HEK293 (cell line): ENCODE results near the gene ADAMTS19.

Experiments used
- CTCF ChIA-PET: fragments of 350-600 bp; formaldehyde crosslinking; extraction: SDS; loops from one replicate; lab custom pipeline; 2021; ENCODE audit warnings: antibody characterized with exemption; lab: Yijun Ruan, JAX
- POLR2A ChIA-PET: fragments of 300-600 bp; formaldehyde crosslinking; extraction: SDS; loops from one replicate; lab custom pipeline; 2020; ENCODE audit warnings: antibody characterized with exemption, inconsistent platforms; lab: Yijun Ruan, JAX
- H3K27ac ChIP-seq: fragments of 200-500 bp; sonication (Bioruptor generic); 2 replicates; pipeline ENCODE4 v1.5.1; 2014; ENCODE audit warnings: low read depth, low read length, control low read depth, inconsistent platforms; ENCODE audit errors: extremely low read depth
- H3K36me3 ChIP-seq, 2 experiments: fragments of 200-500 bp in 1 of 2; sonication (Bioruptor generic) in 1 of 2; 1 replicate in 1 of 2; 2 replicates in 1 of 2; pipeline ENCODE4 v1.5.1; 2014 to 2017; ENCODE audit warnings: inconsistent platforms in 2 of 2, low read length in 2 of 2; ENCODE audit not compliant: control insufficient read depth in 2 of 2, insufficient read depth in 1 of 2
- H3K4me1 ChIP-seq: fragments of 200-500 bp; sonication (Bioruptor generic); 2 replicates; pipeline ENCODE4 v1.5.1; 2014; ENCODE audit warnings: mild to moderate bottlenecking, low read length, inconsistent platforms; ENCODE audit not compliant: control insufficient read depth, insufficient read depth
- H3K4me3 ChIP-seq: 2 replicates; pipeline ENCODE4 v1.5.1; 2011; ENCODE audit warnings: low read depth, mild to moderate bottlenecking, control low read depth, low read length, moderate library complexity
- H3K9me3 ChIP-seq: fragments of 200-500 bp; sonication (Bioruptor generic); 2 replicates; pipeline ENCODE4 v1.5.1; 2014; ENCODE audit warnings: low read depth, low read length, inconsistent platforms; ENCODE audit not compliant: control insufficient read depth, insufficient read depth
- GLI4 ChIP-seq: fragments of 450-650 bp; formaldehyde crosslinking; IDR thresholded peaks from 2 replicates; pipeline ENCODE4 v1.5.1; 2016; ENCODE audit warnings: missing biosample characterization, missing genetic modification characterization
- KLF1 ChIP-seq: fragments of 450-650 bp; formaldehyde crosslinking; IDR thresholded peaks from 2 replicates; pipeline ENCODE4 v1.5.1; 2016; ENCODE audit warnings: missing biosample characterization, missing genetic modification characterization
- SP2 ChIP-seq: fragments of 450-650 bp; formaldehyde crosslinking; IDR thresholded peaks from 2 replicates; pipeline ENCODE4 v1.5.1; 2016; ENCODE audit warnings: missing biosample characterization, missing genetic modification characterization
- TCF7L2 ChIP-seq: IDR thresholded peaks from 2 replicates; pipeline ENCODE4 v1.6.1; 2011; ENCODE audit warnings: low read depth, mild to moderate bottlenecking, inconsistent platforms, low read length, moderate library complexity, borderline replicate concordance
- ZFP41 ChIP-seq: fragments of 450-650 bp; formaldehyde crosslinking; IDR thresholded peaks from 2 replicates; pipeline ENCODE4 v1.5.1; 2016; ENCODE audit warnings: missing biosample characterization, missing genetic modification characterization, borderline replicate concordance
- ZNF114 ChIP-seq: fragments of 450-650 bp; formaldehyde crosslinking; IDR thresholded peaks from 2 replicates; pipeline ENCODE4 v1.5.0; 2017; ENCODE audit warnings: missing biosample characterization, missing genetic modification characterization
- ZNF16 ChIP-seq: fragments of 450-650 bp; formaldehyde crosslinking; IDR thresholded peaks from 2 replicates; pipeline ENCODE4 v1.5.1; 2016; ENCODE audit warnings: low read depth, missing biosample characterization, missing genetic modification characterization
- ZNF18 ChIP-seq: fragments of 450-650 bp; formaldehyde crosslinking; IDR thresholded peaks from 2 replicates; pipeline ENCODE4 v1.5.1; 2016; ENCODE audit warnings: missing biosample characterization, missing genetic modification characterization
- ZNF19 ChIP-seq: fragments of 450-650 bp; formaldehyde crosslinking; IDR thresholded peaks from 2 replicates; pipeline ENCODE4; 2016; ENCODE audit warnings: missing biosample characterization, missing genetic modification characterization, low read depth
- ZNF24 ChIP-seq: fragments of 450-650 bp; formaldehyde crosslinking; IDR thresholded peaks from 2 replicates; pipeline ENCODE4 v1.5.1; 2016; ENCODE audit warnings: missing biosample characterization, missing genetic modification characterization
- ZNF274 ChIP-seq, 2 experiments: fragments of 200-500 bp in 1 of 2; fragments of 450-650 bp in 1 of 2; sonication (Bioruptor generic) in 1 of 2; formaldehyde crosslinking in 1 of 2; IDR thresholded peaks; 2 replicates each; pipeline versions ENCODE4 v1.5.1 to v1.6.1; 2014 to 2016; ENCODE audit warnings: borderline replicate concordance in 1 of 2, inconsistent platforms in 1 of 2, low read length in 1 of 2, missing biosample characterization in 1 of 2, missing genetic modification characterization in 1 of 2
- ZNF292 ChIP-seq: fragments of 450-650 bp; formaldehyde crosslinking; IDR thresholded peaks from 2 replicates; pipeline ENCODE4 v1.5.1; 2016; ENCODE audit warnings: low read depth, missing biosample characterization, missing genetic modification characterization, borderline replicate concordance
- ZNF488 ChIP-seq: fragments of 450-650 bp; formaldehyde crosslinking; IDR thresholded peaks from 2 replicates; pipeline ENCODE4 v1.5.1; 2016; ENCODE audit warnings: missing biosample characterization, missing genetic modification characterization
- ZNF610 ChIP-seq: fragments of 450-650 bp; formaldehyde crosslinking; IDR thresholded peaks from 2 replicates; pipeline ENCODE4 v1.5.1; 2016; ENCODE audit warnings: missing biosample characterization, missing genetic modification characterization, borderline replicate concordance
- ZNF624 ChIP-seq: fragments of 450-650 bp; formaldehyde crosslinking; IDR thresholded peaks from 2 replicates; pipeline ENCODE4 v1.5.1; 2017; ENCODE audit warnings: missing biosample characterization, missing genetic modification characterization
- ZNF639 ChIP-seq: fragments of 450-650 bp; formaldehyde crosslinking; IDR thresholded peaks from 2 replicates; pipeline ENCODE4 v1.5.1; 2016; ENCODE audit warnings: missing biosample characterization, missing genetic modification characterization
- ZNF645 ChIP-seq: fragments of 450-650 bp; formaldehyde crosslinking; IDR thresholded peaks from 2 replicates; pipeline ENCODE4; 2016; ENCODE audit warnings: missing biosample characterization, missing genetic modification characterization
- ZNF670 ChIP-seq: fragments of 450-650 bp; formaldehyde crosslinking; IDR thresholded peaks from 2 replicates; pipeline ENCODE4 v1.5.1; 2016; ENCODE audit warnings: missing biosample characterization, missing genetic modification characterization, low read depth
- ZNF707 ChIP-seq: fragments of 450-650 bp; formaldehyde crosslinking; IDR thresholded peaks from 2 replicates; pipeline ENCODE4 v1.5.1; 2016; ENCODE audit warnings: missing biosample characterization, missing genetic modification characterization
- ZNF785 ChIP-seq: fragments of 450-650 bp; formaldehyde crosslinking; IDR thresholded peaks from 2 replicates; pipeline ENCODE4 v1.5.1; 2016; ENCODE audit warnings: missing biosample characterization, missing genetic modification characterization

ADAMTS19 gene

GRCh38 chr5:129773376-129773775 lies 313.3 kb downstream of the ADAMTS19 start:
- Histone ChIP-seq H3K36me3 (no peaks in the 10 kb centered on the region), H3K4me1 (no peaks in the 10 kb centered on the region), H3K27ac (no peak overlapping the region), H3K9me3 (no peaks in the 10 kb centered on the region), H3K4me3 (no peak overlapping the region)
- POLR2A ChIA-PET: no interaction called here
- CTCF ChIA-PET: interaction anchor here (0.6 to 9.3 kb wide), 7 partner anchors 8 to 1099 kb away, joined by 3 to 256 read pairs (median 5); no protein-coding TSS in a partner anchor
- TF ChIP-seq ZNF18 (tag by site-specific recombination): no peak

- POLR2A ChIA-PET: no interaction called here
- TF ChIP-seq ZNF24 (tag by site-specific recombination) (no peak), TCF7L2 (no peak), ZNF707 (tag by site-specific recombination) (no peak), ZNF785 (no peak), ZNF114 (tag by site-specific recombination) (no peak), ZNF16 (tag by site-specific recombination) (no peak), SP2 (no peak), ZNF274 (IDR thresholded peaks at IDR 0.05; ENCODE audit: low read length) (no peak), ZNF274 (tag by site-specific recombination; IDR thresholded peaks at IDR 0.05; ENCODE audit: borderline replicate concordance) (no peak), ZNF624 (tag by site-specific recombination) (no peak), ZNF488 (tag by site-specific recombination) (no peak), ZNF670 (tag by site-specific recombination) (no peak), ZNF639 (no peak), KLF1 (tag by site-specific recombination) (no peak), ZNF19 (tag by site-specific recombination) (no peak), ZNF610 (tag by site-specific recombination) (no peak), ZNF645 (tag by site-specific recombination) (no peak), ZNF292 (tag by site-specific recombination) (no peak), GLI4 (no peak), ZFP41 (tag by site-specific recombination) (no peak)
- H3K36me3 ChIP-seq: no peaks in the 10 kb centered on the region
- no peaks in the 10 kb centered on the region for H3K4me1 ChIP-seq
- CTCF ChIA-PET: interaction anchor here (0.7 to 1.2 kb wide), 2 partner anchors 70 to 183 kb away, joined by 3 read pairs; no protein-coding TSS in a partner anchor
- H3K27ac ChIP-seq: no peak overlapping the region
- H3K9me3 ChIP-seq: no peaks in the 10 kb centered on the region
- no peak overlapping the region for H3K4me3 ChIP-seq
Measured at GRCh38 chr5:129781594-129781993, 321.5 kb downstream of the ADAMTS19 start.
